Activated naive CD4-positive, alpha-beta T cell treated with anti-CD3 and anti-CD28 coated beads, Interleukin-2, amount 50 U/mL, for 72 hours (primary cell): Measurements from ENCODE around the gene MILR1. TPM values are rescaled to one million over a fixed set of nuclear protein-coding genes. Genes with fewer than 3 reads are reported as not detected.
"Not testable (repeated sequence)": the region's sequence is repeated elsewhere in the genome, so short reads cannot be mapped to it uniquely, and the experiment has no call there.

ENCODE experiments used
- ATAC-seq, 2 donors: fragments of 150-1000 bp; cut with Tn5 transposase; 2 replicates each; pipeline ENCODE4 v1.10.0; 2021; ENCODE audit warnings: mild to moderate bottlenecking in 2 of 2, moderate library complexity in 2 of 2
- DNase-seq, 2 donors: peaks; one replicate each; pipeline ENCODE4 v3.0.0; 2021 to 2022; ENCODE audit warnings: low spot score in 2 of 2
- H3K27ac Mint-ChIP-seq, 2 donors: one replicate each; pipeline ENCODE4 v1.8.0; 2022; ENCODE audit warnings: mild to moderate bottlenecking in 2 of 2, mixed read lengths in 2 of 2
- H3K36me3 Mint-ChIP-seq, 2 donors: one replicate each; pipeline ENCODE4 v1.8.0; 2022; ENCODE audit warnings: mixed read lengths in 2 of 2
- H3K9me3 Mint-ChIP-seq, 2 donors: one replicate each; pipeline ENCODE4 v1.8.0; 2022; ENCODE audit warnings: mixed read lengths in 2 of 2
- total RNA-seq, 2 donors: library from RNA; stranded (reverse); gene quantifications; one replicate each; pipeline ENCODE4 v1.2.3, GENCODE V29; 2022

The MILR1 gene
- total RNA-seq, 2 donors from 2014 or later = 0.64 TPM; not detected in 1

- H3K36me3 Mint-ChIP-seq, ATAC-seq, DNase-seq, H3K9me3 Mint-ChIP-seq, H3K27ac Mint-ChIP-seq: not testable (repeated sequence)
These were observed 26.8 kb upstream of the MILR1 start for GRCh38 chr17:64422121-64422520.

DNA sequence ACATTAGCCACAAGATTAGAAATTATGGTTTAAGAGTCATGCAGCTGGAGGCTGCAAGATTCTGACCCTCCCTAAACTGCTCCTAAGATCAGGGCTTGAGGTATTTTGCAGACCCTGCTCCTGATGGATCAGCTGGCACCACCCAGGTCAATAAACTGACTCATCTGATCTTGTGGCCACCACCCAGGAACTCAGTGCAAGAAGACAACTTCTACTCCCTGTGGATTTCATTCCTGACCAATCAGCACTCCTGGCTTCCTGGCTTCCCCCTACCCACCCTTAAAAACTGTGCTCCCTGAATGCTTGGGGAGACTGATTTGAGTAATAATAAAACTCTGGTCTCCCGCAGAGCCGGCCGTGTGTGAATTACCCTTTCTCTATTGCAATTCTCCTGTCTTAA, 25.0 kb upstream of the MILR1 start:
- Mint-ChIP-seq H3K36me3 (no peaks in the 10 kb centered on the region), H3K27ac (no peak overlapping the region)
- DNase-seq = no peak

GRCh38 chr17:64424324-64424849, 24.5 kb upstream of the MILR1 start:
- ATAC-seq (no peak), DNase-seq (no peak)
- no peaks in the 10 kb centered on the region for H3K36me3 Mint-ChIP-seq

More for the DNA sequence above, 25.0 kb upstream of the MILR1 start:
- ATAC-seq = no peak
- H3K9me3 Mint-ChIP-seq = no peaks in the 10 kb centered on the region

GRCh38 chr17:64425191-64425590, 23.7 kb upstream of the MILR1 start:
- DNase-seq (no peak), ATAC-seq (no peak)
- Mint-ChIP-seq H3K36me3 (no peaks in the 10 kb centered on the region), H3K9me3 (no peaks in the 10 kb centered on the region), H3K27ac (no peak overlapping the region)

More at GRCh38 chr17:64424324-64424849, 24.5 kb upstream of the MILR1 start:
- Mint-ChIP-seq H3K27ac (no peak overlapping the region), H3K9me3 (no peaks in the 10 kb centered on the region)

DNA sequence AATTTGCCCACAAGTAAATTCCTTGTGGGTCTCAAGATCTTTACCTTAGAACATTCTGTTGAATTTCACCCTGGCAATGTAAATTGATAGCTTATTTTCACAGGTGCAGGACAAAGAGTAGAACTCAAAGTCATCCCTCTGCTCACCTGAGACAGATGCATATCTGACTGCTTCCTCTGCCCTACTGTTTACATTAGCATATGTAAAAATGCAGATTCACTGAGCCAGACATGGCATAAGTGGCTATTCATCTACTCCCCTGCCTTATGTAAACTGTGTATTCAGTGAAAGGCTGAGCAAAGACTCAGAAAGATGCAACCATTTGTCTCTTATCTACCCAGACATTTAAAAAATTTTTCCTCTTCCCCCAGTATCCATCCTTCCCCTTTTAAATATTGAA, 22.3 kb upstream of the MILR1 start:
- ATAC-seq (no peak), DNase-seq (no peak)
- no peaks in the 10 kb centered on the region for H3K9me3 Mint-ChIP-seq
- no peaks in the 10 kb centered on the region for H3K36me3 Mint-ChIP-seq
- H3K27ac Mint-ChIP-seq = no peak overlapping the region

- DNase-seq (no peak), ATAC-seq (no peak)
- H3K9me3 Mint-ChIP-seq = no peaks in the 10 kb centered on the region
- no peak overlapping the region for H3K27ac Mint-ChIP-seq
- no peaks in the 10 kb centered on the region for H3K36me3 Mint-ChIP-seq
These were observed 20.5 kb upstream of the MILR1 start for GRCh38 chr17:64428406-64428805.

DNA sequence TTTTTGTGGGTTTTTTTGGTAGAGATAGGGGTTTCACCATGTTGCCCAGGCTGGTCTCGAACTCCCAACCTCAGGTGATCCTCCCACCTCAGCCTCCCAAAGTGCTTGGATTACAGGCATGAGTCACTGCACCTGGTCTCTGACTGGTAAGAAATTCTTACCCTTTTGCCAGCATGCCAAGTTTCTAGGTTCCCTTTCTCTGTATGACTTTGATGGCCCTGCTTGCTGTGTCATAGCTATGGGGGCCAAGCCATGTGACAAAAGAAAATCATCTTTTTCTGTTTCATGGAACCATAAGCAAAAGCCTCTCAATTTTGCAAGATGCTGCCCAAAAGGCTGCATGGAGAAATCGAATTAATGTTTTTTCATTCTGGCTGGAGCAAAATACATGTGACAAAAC, 18.9 kb upstream of the MILR1 start:
- not testable (repeated sequence) for H3K27ac Mint-ChIP-seq, H3K36me3 Mint-ChIP-seq

DNA sequence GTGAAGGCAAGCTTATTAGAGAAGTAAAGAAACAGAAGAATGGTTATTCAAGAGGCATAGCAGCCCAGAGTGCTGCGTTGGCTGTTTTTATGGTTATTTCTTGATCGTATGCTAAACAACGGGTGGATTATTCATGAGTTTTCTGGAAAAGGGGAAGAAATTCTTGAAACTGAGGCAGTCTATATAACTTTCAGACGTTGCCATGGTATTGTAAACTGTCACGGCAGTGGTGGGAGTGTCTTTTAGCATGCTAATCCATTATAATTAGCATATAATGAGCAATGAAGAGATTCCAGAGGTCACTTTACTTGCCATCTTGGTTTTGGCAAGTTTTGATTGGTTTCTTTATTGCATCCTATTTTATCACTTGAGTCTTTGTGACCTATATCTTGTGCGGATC, 17.4 kb upstream of the MILR1 start:
- peaks cover 0 to 7% of the 10 kb centered on the region in 2 donors for H3K9me3 Mint-ChIP-seq
- DNase-seq (no peak), ATAC-seq (no peak)
- no peak overlapping the region for H3K27ac Mint-ChIP-seq
- H3K36me3 Mint-ChIP-seq = peaks cover 0 to 6% of the 10 kb centered on the region in 2 donors

More for the DNA sequence above, 18.9 kb upstream of the MILR1 start:
- DNase-seq, H3K9me3 Mint-ChIP-seq: not testable (repeated sequence)
- ATAC-seq = peak in 1 of 2 donors; percentile 37

DNA sequence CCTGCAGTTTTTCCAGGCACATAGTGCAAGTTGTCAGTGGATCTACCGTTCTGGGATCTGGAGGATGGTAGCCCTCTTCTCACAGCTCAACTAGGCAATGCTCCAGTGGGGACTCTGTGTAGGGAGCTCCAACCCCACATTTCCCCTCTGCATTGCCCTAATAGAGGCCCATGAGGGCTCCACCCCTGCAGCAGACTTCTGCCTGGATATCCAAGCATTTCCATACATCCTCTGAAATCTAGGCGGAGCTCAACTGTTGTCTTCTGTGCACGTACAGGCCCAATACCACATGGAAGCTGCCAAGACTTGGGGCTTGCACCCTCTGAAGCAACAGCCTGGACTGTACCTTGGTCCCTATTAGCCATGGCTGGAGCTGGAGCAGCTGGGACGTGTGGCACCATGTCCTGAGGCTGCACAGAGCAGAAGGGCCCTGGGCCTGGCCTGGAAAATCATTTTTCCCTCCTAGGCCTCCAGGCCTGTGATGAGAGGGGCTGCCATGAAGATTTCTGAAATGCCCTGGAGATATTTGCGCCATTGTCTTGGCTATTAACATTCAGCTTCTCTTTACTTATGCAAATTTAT, 10.9 kb upstream of the MILR1 start:
- ATAC-seq (no peak), DNase-seq (no peak)
- Mint-ChIP-seq H3K9me3 (peaks cover 22 to 30% of the 10 kb centered on the region in 2 donors), H3K27ac (no peak overlapping the region), H3K36me3 (peaks cover 25 to 35% of the 10 kb centered on the region in 2 donors)

GRCh38 chr17:64439521-64439920, 9.4 kb upstream of the MILR1 start:
- not testable (repeated sequence) for DNase-seq, ATAC-seq, H3K27ac Mint-ChIP-seq
- Mint-ChIP-seq H3K9me3 (peaks cover 22 to 23% of the 10 kb centered on the region in 2 donors), H3K36me3 (peaks cover 25 to 28% of the 10 kb centered on the region in 2 donors)

DNA sequence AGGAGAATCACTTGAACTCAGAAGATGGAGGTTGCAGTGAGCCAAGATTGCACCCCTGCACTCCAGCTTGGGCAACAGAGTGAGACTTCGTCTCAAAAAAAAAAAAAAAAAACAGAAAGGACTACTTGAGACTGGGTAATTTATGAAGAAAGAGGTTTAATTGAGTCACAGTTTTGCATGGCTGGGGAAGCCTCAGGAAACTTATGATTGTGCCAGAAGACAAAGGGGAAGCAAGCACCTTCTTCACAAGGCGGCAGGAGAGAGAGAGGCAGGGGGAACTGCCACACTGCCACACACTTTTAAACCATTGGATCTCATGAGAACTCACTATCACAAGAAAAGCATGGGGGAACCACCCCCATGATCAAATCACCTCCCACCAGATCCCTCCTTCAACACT, 9.0 kb upstream of the MILR1 start:
- DNase-seq = no peak
- H3K9me3 Mint-ChIP-seq = peaks cover 22 to 23% of the 10 kb centered on the region in 2 donors
- no peak for ATAC-seq
- H3K27ac Mint-ChIP-seq = no peak overlapping the region
- peaks cover 25 to 28% of the 10 kb centered on the region in 2 donors for H3K36me3 Mint-ChIP-seq

DNA sequence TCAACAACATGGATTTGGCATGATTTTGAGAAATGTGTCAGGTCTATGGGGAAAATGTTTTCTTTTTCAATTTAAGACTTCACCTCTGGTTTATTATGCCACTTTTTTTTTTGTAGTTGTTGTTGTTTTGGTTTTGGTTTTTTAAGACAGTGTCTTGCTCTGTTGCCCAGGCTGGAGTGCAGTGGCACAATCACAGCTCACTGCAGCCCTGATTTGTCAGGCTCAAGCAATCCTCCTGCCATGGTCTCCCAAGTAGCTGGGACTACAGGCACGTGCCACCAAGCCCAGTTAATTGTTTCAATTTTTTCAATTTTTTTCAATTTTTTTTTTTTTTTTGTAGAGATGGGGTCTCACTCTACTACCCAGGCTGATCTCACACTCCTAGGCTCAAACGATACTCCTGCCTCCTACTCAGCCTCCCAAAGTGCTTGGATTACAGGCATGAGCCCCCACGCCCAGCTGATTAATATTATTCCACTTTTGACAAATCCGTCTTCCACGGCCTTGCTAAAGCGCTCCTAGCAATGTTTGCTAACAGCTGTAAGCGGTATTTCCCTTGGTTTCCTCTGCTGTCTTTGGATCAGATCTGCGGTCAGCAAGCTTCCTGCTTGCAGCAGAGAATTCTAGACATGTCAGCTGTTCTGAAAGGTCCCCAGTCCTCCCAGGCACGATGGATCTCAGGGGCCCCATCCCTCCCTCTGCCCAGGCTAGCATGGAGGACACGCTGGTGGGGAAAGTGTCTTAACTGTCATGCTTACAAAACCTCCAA, 7.0 kb upstream of the MILR1 start:
- DNase-seq (no peak), ATAC-seq (peak; percentile 16 to 75)
- H3K27ac Mint-ChIP-seq = peak overlapping the region; percentile 82 to 94
- H3K9me3 Mint-ChIP-seq = peaks cover 20% of the 10 kb centered on the region in 2 donors
- peaks cover 24 to 28% of the 10 kb centered on the region in 2 donors for H3K36me3 Mint-ChIP-seq

GRCh38 chr17:64442541-64442971, 6.4 kb upstream of the MILR1 start:
- peaks cover 16% of the 10 kb centered on the region in 2 donors for H3K9me3 Mint-ChIP-seq
- ATAC-seq (peak in 1 of 2 donors; percentile 77), DNase-seq (no peak)
- H3K27ac Mint-ChIP-seq = peak overlapping the region; percentile 82 to 94
- H3K36me3 Mint-ChIP-seq = peaks cover 18 to 26% of the 10 kb centered on the region in 2 donors

GRCh38 chr17:64443086-64443760, 5.7 kb upstream of the MILR1 start:
- Mint-ChIP-seq H3K27ac (peak overlapping the region in 1 of 2 donors; percentile 82), H3K9me3 (peaks cover 11% of the 10 kb centered on the region in 2 donors), H3K36me3 (peaks cover 13 to 19% of the 10 kb centered on the region in 2 donors)
- no peak for DNase-seq
- peak in 1 of 2 donors; percentile 40 for ATAC-seq

GRCh38 chr17:64447526-64447925, 1.4 kb upstream of the MILR1 start:
- DNase-seq = no peak
- ATAC-seq = peak; percentile 35 to 94
- Mint-ChIP-seq H3K27ac (no peak overlapping the region), H3K36me3 (no peaks in the 10 kb centered on the region), H3K9me3 (no peaks in the 10 kb centered on the region)

GRCh38 chr17:64449545-64449944, 630 bp downstream of the MILR1 start:
- Mint-ChIP-seq H3K9me3 (no peaks in the 10 kb centered on the region), H3K36me3 (no peaks in the 10 kb centered on the region), H3K27ac (no peak overlapping the region)
- no peak for DNase-seq
- no peak for ATAC-seq
